Measurements from ENCODE around the gene MYO1D.
"Not testable (repeated sequence)": the region's sequence is repeated elsewhere in the genome, so short reads cannot be mapped to it uniquely, and the experiment has no call there.

The MYO1D gene

DNA sequence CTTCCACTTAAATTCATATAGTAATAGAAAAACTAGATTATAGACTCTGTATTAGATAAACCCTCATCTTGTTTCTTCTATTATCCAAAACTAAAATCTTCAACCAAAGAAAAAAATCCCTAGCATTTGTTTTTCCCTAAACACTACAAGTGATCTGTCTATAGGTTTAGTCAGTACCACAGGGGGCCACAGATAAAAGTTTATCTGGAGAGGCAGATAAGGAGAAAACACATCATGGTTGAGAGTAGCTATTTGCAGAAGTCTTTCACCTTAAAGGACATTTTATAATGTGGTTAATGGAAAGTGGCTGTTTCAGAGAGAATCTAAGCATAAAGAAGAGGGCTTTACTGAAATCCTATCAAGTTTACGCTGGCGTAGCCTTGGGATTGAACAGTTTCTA is 230.0 kb downstream of the MYO1D start:
- TF ChIP-seq CTCF (IDR thresholded peaks at IDR 0.05; ENCODE audit: control extremely low read depth, extremely low read depth, low read depth, missing control alignments), result no peak
- CTCF ChIA-PET, result interaction anchor here (0.8 to 4.1 kb wide), 4 partner anchors 11 to 202 kb away, joined by 3 to 26 read pairs (median 4); partner anchors contain the start of gene PSMD11
- DNase-seq (ENCODE audit: extremely low spot score), result no peak
- POLR2A ChIA-PET, result no interaction called here

- POLR2A ChIA-PET; CTCF ChIA-PET; DNase-seq (ENCODE audit: extremely low spot score): not testable (repeated sequence)
Measured at GRCh38 chr17:32641514-32641913, 235.4 kb downstream of the MYO1D start.

DNA sequence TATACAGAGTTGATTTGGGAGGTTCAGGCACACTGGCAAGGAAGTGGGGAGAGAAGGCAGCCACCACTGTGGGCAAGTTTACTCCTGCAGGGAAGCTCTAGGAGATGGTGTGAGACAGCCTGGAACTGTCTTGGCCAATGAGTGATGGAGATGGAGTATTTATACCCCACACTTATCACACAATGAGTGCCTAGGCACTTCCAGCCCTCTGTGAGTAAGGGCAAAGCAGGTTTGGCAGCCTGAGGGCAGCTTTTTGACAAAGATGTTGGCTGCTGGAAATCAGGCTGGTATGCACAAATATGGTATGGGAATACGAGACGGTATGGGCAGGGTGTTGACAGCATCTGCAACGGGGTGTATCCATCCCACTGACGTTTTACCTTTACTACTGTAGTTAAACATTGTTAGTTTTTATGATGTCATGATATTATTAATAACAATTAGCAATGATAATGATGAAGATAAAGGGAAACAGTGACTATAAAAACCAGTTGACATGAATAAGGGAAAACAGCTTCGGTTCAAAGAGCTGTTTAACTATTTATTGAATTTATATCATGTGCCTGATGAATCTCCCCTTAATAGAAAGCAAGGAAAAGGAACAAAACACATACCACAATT is 240.2 kb downstream of the MYO1D start:
- no peak for TF ChIP-seq CTCF (IDR thresholded peaks at IDR 0.05; ENCODE audit: control extremely low read depth, extremely low read depth, low read depth, missing control alignments)
- ChIA-PET CTCF (interaction anchor here (0.6 kb wide), 1 partner anchor 165 kb away, joined by 3 read pairs; no protein-coding TSS in a partner anchor), POLR2A (no interaction called here)
- no peak for DNase-seq (ENCODE audit: extremely low spot score)

DNA sequence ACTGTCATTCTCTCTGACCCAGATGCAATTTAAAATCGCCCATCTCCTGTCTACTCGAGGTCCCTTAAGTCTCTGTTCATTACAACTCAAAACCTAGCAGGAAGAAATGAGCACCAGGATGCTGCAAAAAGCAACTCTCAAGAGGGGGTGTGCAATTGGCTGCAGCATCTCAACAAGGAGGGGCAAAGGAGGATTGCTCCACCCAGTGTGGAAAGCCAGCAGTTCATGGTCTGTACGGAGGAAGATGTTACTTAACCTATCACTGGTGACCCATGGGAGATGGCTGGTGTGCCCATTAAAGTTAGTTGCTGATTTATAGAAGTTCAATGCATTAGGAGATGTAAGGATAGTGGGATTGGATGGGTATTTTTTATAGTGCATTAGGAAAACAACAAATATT is 242.8 kb downstream of the MYO1D start:
- ChIA-PET CTCF (no interaction called here), POLR2A (no interaction called here)
- DNase-seq (ENCODE audit: extremely low spot score), result no peak
- TF ChIP-seq CTCF (IDR thresholded peaks at IDR 0.05; ENCODE audit: control extremely low read depth, extremely low read depth, low read depth, missing control alignments), result no peak

DNA sequence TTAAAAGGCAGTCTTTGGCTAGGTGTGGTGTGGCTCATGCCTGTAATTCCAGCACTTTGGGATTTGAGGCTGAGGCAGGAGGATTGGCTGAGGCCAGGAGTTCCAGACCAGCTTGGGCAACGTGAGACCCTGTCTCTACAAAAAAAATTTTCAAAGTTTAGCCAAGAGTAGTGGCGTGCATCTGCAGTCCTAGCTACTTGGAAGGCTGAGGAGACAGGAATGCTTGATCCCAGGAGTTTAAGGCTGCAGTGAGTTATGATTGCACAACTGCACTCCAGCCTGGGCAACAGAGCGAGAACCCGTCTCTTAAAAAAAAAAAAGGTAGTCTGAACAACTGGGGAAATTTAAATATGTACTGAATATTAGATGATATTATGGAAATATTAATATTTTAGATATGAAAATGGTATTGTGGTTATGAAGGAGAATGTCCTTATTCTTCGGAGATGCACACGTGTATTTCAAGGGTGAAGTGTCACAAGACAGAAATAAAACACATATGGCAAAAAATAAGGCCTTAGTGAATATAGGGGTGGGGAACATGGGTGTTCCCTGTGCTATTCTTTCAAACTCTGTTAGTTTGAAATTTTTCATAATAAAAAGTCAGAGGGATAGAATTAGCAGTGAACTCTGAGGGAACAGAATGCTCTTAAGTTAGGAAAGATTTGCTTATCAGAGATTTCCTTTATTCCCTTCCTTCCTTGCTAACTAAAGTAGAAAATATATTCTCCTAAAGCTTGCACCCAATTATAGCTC is 245.4 kb downstream of the MYO1D start:
- no peak for TF ChIP-seq CTCF (IDR thresholded peaks at IDR 0.05; ENCODE audit: control extremely low read depth, extremely low read depth, low read depth, missing control alignments)
- no peak for DNase-seq (ENCODE audit: extremely low spot score)
- ChIA-PET CTCF (interaction anchor here (0.8 to 1.1 kb wide), 3 partner anchors 13 to 245 kb away, joined by 3 to 4 read pairs (median 3); partner anchors contain the start of gene MYO1D), POLR2A (no interaction called here)

DNA sequence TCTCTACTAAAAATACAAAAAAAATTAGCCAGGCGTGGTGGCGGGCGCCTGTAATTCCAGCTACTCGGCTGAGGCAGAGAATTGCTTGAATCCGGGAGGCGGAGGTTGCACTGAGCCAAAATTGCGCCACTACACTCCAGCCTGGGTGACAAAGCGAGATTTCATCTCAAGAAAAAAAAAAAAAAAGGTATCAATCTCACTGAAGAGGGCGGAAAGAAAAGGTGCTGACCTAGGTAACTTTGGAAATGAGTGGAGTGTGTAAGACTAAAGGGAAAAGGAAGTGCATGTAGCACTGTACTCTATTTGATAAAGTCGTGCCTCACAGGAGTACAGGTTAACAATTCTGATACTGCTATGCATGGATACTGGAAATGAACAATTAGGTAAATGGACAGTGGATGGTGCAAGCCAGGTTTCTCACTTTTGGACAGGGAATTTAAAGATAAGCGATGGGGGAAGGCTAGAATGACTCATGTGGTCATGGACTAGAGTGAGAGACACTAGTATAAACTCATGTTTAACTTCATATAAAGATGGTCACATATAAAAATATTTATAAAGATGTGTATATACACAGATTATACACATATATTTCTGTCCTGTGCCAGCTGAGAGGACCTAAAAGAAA is 247.2 kb downstream of the MYO1D start:
- no peak for TF ChIP-seq CTCF (IDR thresholded peaks at IDR 0.05; ENCODE audit: control extremely low read depth, extremely low read depth, low read depth, missing control alignments)
- ChIA-PET POLR2A (no interaction called here), CTCF (no interaction called here)
- DNase-seq (ENCODE audit: extremely low spot score), result no peak
